ENCODE results near the gene IPP.
"Not testable (repeated sequence)": the region's sequence is repeated elsewhere in the genome, so short reads cannot be mapped to it uniquely, and the experiment has no call there.

IPP gene

DNA sequence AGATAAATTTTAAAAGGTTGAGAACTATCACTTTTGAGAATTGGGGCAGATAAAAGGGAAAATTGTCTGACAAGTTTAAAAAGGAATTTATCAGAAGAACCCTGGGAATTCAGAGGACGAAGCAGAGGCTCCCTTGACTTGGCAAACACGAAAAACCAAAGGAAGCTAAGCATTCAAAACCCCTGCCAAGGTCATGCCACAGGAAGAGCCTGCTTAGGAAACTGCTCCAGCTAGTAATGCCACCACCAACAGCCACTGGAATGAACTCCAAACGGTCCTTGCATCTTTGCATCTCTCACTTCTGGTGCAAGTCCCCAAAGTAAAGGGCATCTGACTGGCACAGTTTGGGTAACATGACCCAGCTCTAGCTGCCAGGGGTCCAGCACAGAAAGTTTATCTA lies 71.3 kb downstream of the IPP start:
- no peak for DNase-seq

GRCh38 chr1:45678489-45678888 lies 72.0 kb downstream of the IPP start:
- no peak for DNase-seq

DNA sequence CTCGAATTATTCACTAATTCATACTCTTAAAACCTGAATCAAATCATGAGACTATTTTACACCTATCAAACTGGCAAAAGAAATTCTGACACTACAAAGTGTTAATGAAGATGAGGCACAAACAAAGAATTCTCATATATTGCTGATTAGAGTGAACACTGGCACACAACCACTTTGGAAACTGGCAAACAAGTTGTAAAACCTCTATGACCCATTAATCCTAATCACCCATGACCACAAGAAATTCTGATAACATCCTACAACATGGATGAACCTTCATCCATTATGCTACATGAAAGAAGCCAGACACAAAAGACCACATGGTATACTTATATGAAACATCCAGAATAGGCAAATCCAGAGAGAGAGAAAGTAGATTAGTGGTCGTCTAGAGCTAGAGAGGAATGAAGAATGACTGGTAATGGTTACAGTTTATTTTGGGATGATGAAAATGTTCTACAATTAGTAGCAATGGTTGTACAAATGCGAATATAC lies 72.7 kb downstream of the IPP start:
- DNase-seq, result no peak

DNA sequence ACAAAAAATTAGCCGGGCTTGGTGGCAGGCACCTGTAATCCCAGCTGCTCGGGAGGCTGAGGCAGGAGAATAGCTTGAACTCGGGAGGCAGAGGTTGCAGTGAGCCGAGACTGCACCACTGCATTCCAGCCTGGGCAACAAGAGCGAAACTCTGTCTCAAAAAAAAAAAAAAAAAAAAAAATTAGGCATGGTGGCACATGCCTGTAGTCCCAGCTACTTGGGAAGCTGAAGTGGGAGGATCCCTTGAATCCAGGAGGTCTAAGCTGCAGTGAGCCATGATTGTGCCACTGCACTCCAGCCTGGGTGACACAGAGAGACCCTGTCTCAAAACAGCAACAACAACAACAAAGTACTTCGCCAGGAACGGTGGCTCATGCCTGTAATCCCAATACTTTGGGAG lies 73.9 kb downstream of the IPP start:
- not testable (repeated sequence) for DNase-seq

DNA sequence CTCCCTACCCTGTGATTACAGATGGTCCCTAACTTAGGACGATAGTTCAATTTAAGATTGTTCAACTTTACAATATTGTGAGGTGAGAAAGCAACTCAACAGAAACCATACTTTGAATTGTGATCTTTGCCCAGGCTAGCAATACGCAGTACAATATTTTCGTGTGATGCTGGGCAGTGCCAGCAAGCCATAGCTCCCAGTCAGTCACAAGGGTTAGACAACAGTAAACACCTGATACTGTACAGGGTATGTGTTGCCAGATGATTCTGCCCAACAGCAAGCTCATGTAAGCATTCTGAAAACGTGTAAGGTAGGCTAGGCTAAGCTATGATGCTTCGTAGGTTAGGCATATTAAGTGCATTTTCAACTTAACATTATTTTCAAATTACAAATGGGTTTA lies 76.0 kb downstream of the IPP start:
- DNase-seq, result no peak

DNA sequence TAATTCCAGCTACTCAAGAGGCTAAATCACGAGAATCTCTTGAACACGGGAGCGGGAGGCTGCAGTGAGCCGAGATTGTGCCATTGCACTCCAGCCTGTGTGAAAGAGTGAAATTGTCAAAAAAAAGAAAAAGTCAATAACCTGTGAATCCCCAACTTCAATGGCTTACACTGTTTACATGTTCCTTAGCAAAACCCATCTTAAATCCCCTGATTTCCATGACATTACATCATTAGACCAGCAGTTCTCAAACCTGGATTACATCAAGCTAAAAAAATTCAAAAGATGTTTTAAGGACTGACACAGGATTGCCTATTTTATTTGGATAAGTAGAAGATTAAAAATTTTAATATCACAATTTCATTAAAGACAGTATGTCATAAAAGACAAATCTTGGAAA lies 76.5 kb downstream of the IPP start:
- no peak for DNase-seq

DNA sequence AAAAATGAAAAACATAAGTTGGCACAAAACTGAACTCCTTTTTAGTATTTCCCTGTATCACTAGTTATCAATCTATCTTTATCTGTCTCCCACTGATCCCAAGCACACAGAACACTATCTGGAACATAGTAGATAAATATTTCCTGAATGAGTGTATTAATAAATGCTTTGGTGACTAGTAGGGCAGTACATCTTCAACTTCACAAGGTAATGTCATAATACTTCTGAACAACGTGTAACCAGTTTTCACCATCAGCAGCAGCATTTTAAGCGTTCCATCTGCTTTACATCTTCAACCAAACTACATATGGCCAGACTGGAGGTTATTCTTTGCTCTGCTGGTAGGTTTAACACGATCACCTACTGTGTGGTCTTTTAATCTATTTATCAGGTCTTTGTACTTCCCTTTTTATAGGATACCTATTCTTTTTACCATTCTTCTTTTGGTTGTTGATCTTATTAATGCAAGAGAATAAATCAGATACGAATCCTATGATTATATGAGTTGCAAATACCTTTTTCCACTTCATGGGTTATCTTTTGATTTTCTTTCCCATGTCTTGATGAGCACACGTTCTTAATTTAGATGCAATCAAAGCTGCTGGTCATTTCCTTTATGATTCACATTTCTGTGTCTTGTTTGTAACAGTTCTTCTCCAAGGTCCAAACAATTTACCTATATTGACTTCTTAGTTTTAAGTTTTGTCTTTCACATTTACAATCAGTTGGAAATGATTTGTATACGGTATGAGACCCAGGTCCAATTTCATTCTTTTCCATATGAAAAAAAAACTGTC lies 80.4 kb downstream of the IPP start:
- DNase-seq, result no peak

- no peak for DNase-seq
Measured at GRCh38 chr1:45669379-45669778, 81.1 kb downstream of the IPP start.

GRCh38 chr1:45668526-45668925 lies 81.9 kb downstream of the IPP start:
- no peak for DNase-seq

- no peak for DNase-seq
Measured at GRCh38 chr1:45667321-45668111, 82.9 kb downstream of the IPP start.

- no peak for DNase-seq
Measured at GRCh38 chr1:45666836-45667235, 83.6 kb downstream of the IPP start.

DNA sequence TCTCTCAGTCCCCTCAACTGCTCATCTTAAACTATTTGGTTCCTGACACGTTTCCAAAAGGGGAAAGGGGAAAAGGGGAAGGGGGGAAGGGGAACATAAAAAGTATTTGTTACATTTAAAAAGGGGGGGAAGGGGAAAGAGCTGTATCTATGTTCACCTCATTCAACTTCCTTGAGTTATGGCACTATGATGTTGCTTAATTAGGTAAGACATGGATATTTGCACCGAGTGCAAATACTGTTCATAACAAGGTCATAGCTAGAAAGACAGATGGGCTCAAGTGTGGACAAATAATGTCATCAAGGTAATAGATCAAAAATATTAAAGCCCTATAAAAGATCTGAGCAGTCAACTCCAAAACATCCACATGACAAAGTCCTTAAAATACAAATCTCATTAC lies 90.1 kb downstream of the IPP start:
- no peak for DNase-seq

DNA sequence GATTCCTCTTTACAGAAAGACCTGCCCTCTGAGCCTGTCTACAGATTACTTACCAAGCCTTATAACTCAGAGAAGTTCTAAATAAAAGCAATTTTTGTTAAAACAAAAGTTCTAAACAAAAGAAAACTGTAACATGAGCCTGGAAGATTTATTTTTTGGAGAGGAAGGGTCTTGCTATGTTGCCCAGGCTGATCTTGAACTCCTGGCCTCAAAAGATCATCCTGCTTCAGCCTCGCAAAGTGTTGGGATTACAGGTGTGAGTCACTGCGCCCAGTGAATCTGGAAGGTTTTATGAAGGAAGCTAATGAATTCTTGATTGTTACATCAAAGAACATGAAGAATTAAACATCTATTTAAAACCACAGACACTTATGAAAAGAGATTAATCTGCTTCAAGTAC lies 91.2 kb downstream of the IPP start:
- DNase-seq, result no peak

GRCh38 chr1:45658171-45658570 lies 92.3 kb downstream of the IPP start:
- DNase-seq, result no peak

GRCh38 chr1:45656573-45657226 lies 93.8 kb downstream of the IPP start:
- no peak for DNase-seq

- no peak for DNase-seq
Measured at GRCh38 chr1:45654540-45655280, 95.7 kb downstream of the IPP start.

Data from NCI-H748 treated with DMSO at 0.1 percent for 48 hours (cell line).